ENCODE measurements around the gene MIEF1.

MIEF1 gene

GRCh38 chr22:39456522-39457197, 45.4 kb upstream of the MIEF1 start, which contains the start of gene MGAT3:
Gene MGAT3 (plus strand): TSS chr22:39457012. CDS start chr22:39487348, 30,336 bp downstream.
- H3K79me2 ChIP-seq, result no peaks in the 10 kb centered on the region
- no peak within 1 kb of the TSS for H2AFZ ChIP-seq
- no peak within 1 kb of the TSS for H3K4me2 ChIP-seq (ENCODE audit: low read length)
- H3K4me3 ChIP-seq (ENCODE audit: low read depth, low read length), result no peak within 1 kb of the TSS
- H3K27ac ChIP-seq, result no peak within 1 kb of the TSS
- no peaks in the 10 kb centered on the region for H3K36me3 ChIP-seq (ENCODE audit: control insufficient read depth, insufficient read depth, low read length)
- H3K9me3 ChIP-seq (ENCODE audit: control insufficient read depth, low read length), result no peaks in the 10 kb centered on the region
- H3K4me1 ChIP-seq, result no peaks in the 10 kb centered on the region
- no peak within 1 kb of the TSS for H3K9ac ChIP-seq
- peaks cover 4% of the 10 kb centered on the region for H3K27me3 ChIP-seq (ENCODE audit: control insufficient read depth, insufficient read depth, low read length)
- TF ChIP-seq CTCF (IDR thresholded peaks at IDR 0.05), result no peak

- Histone ChIP-seq H3K4me2 (ENCODE audit: low read length) (no peak overlapping the region), H3K4me3 (ENCODE audit: low read depth, low read length) (no peak overlapping the region), H3K79me2 (no peaks in the 10 kb centered on the region), H3K27ac (no peak overlapping the region), H3K36me3 (ENCODE audit: control insufficient read depth, insufficient read depth, low read length) (no peaks in the 10 kb centered on the region), H3K9ac (no peak overlapping the region), H3K4me1 (no peaks in the 10 kb centered on the region), H2AFZ (no peak overlapping the region), H3K27me3 (ENCODE audit: control insufficient read depth, insufficient read depth, low read length) (peaks cover 4% of the 10 kb centered on the region), H3K9me3 (ENCODE audit: control insufficient read depth, low read length) (no peaks in the 10 kb centered on the region)
- no peak for TF ChIP-seq CTCF (IDR thresholded peaks at IDR 0.05)
Observed at GRCh38 chr22:39457198-39457555, 44.9 kb upstream of the MIEF1 start.

GRCh38 chr22:39457556-39458443, 44.3 kb upstream of the MIEF1 start:
- TF ChIP-seq CTCF (IDR thresholded peaks at IDR 0.05), result no peak
- H3K9ac ChIP-seq, result no peak overlapping the region
- no peak overlapping the region for H3K4me2 ChIP-seq (ENCODE audit: low read length)
- no peak overlapping the region for H3K4me3 ChIP-seq (ENCODE audit: low read depth, low read length)
- H3K9me3 ChIP-seq (ENCODE audit: control insufficient read depth, low read length), result no peaks in the 10 kb centered on the region
- no peaks in the 10 kb centered on the region for H3K79me2 ChIP-seq
- H3K27ac ChIP-seq, result no peak overlapping the region
- H3K4me1 ChIP-seq, result no peaks in the 10 kb centered on the region
- peaks cover 4% of the 10 kb centered on the region for H3K27me3 ChIP-seq (ENCODE audit: control insufficient read depth, insufficient read depth, low read length)
- no peaks in the 10 kb centered on the region for H3K36me3 ChIP-seq (ENCODE audit: control insufficient read depth, insufficient read depth, low read length)
- H2AFZ ChIP-seq, result no peak overlapping the region

GRCh38 chr22:39458444-39459083, 43.5 kb upstream of the MIEF1 start:
- Histone ChIP-seq H3K27ac (no peak overlapping the region), H3K4me1 (no peaks in the 10 kb centered on the region), H3K9ac (no peak overlapping the region), H3K4me2 (ENCODE audit: low read length) (no peak overlapping the region), H3K36me3 (ENCODE audit: control insufficient read depth, insufficient read depth, low read length) (no peaks in the 10 kb centered on the region), H3K79me2 (no peaks in the 10 kb centered on the region), H3K9me3 (ENCODE audit: control insufficient read depth, low read length) (no peaks in the 10 kb centered on the region), H3K27me3 (ENCODE audit: control insufficient read depth, insufficient read depth, low read length) (peaks cover 4% of the 10 kb centered on the region), H2AFZ (no peak overlapping the region), H3K4me3 (ENCODE audit: low read depth, low read length) (no peak overlapping the region)
- TF ChIP-seq CTCF (IDR thresholded peaks at IDR 0.05), result no peak

Measured in parathyroid adenoma (tissue), 2 donors.